ENCODE results near the gene PTPRA.

GRCh38 chr20:3084283-3084985 is 211.2 kb downstream of the PTPRA start, which contains the start of gene AVP:
- TF ChIP-seq CTCF (conservative IDR thresholded peaks at IDR 0.05; ENCODE audit: low read length) (no peak), EZH2phosphoT487 (IDR thresholded peaks at IDR 0.05; ENCODE audit: borderline replicate concordance, low read depth, low read length) (no peak)
